H9 (cell line): ENCODE results near the gene SDK1. TPM values are rescaled to one million over a fixed set of nuclear protein-coding genes. Genes with fewer than 3 reads are reported as not detected.
A peak's percentile ranks its signal among the peaks of the same experiment; 100 is the strongest.

Experiments used
- DNase-seq: peaks from one replicate; pipeline ENCODE4 v3.0.0-alpha.2; 2017
- H2AFZ ChIP-seq: one replicate; pipeline ENCODE4 v1.6.1; 2013; ENCODE audit warnings: mild to moderate bottlenecking, low read length, control low read depth, moderate library complexity
- H2AK5ac ChIP-seq: 2 replicates; pipeline ENCODE4 v1.6.1; 2013; ENCODE audit warnings: low read length, control low read depth, mixed read lengths; ENCODE audit not compliant: insufficient read length
- H2BK120ac ChIP-seq: one replicate; pipeline ENCODE4 v1.6.1; 2013; ENCODE audit warnings: low read depth, mild to moderate bottlenecking, low read length, control low read depth, inconsistent platforms; ENCODE audit not compliant: poor library complexity, severe bottlenecking
- H2BK12ac ChIP-seq: 2 replicates; pipeline ENCODE4 v1.6.1; 2013; ENCODE audit warnings: low read length, control low read depth, mixed read lengths, low read depth; ENCODE audit not compliant: insufficient read length
- H2BK15ac ChIP-seq: 2 replicates; pipeline ENCODE4 v1.6.1; 2013; ENCODE audit warnings: low read depth, low read length, control low read depth
- H2BK20ac ChIP-seq: one replicate; pipeline ENCODE4 v1.6.1; 2013; ENCODE audit warnings: low read depth, mild to moderate bottlenecking, low read length, control low read depth, inconsistent platforms; ENCODE audit not compliant: poor library complexity, severe bottlenecking
- H2BK5ac ChIP-seq: 2 replicates; pipeline ENCODE4 v1.6.1; 2013; ENCODE audit warnings: low read length, control low read depth, mixed read lengths; ENCODE audit not compliant: insufficient read length
- H3K14ac ChIP-seq: 2 replicates; pipeline ENCODE4 v1.6.1; 2013; ENCODE audit warnings: low read length, control low read depth; ENCODE audit not compliant: insufficient read depth
- H3K18ac ChIP-seq: 2 replicates; pipeline ENCODE4 v1.6.1; 2013; ENCODE audit warnings: low read depth, mild to moderate bottlenecking, mixed read lengths, low read length, control low read depth; ENCODE audit not compliant: insufficient read length
- H3K23ac ChIP-seq: 2 replicates; pipeline ENCODE4 v1.6.1; 2013; ENCODE audit warnings: low read length, control low read depth, mixed read lengths, low read depth; ENCODE audit not compliant: insufficient read length
- H3K23me2 ChIP-seq: 2 replicates; pipeline ENCODE4 v1.6.1; 2013; ENCODE audit warnings: low read depth, mild to moderate bottlenecking, mixed read lengths, low read length, control low read depth; ENCODE audit not compliant: insufficient read length, poor library complexity, severe bottlenecking
- H3K27ac ChIP-seq: 2 replicates; pipeline ENCODE4 v1.5.1; 2013; ENCODE audit warnings: low read length, control low read depth, mixed read lengths, low read depth; ENCODE audit not compliant: insufficient read length
- H3K27me3 ChIP-seq: 2 replicates; pipeline ENCODE4 v1.6.1; 2013; ENCODE audit warnings: low read length, control low read depth, inconsistent platforms; ENCODE audit not compliant: insufficient read depth
- H3K4ac ChIP-seq: 2 replicates; pipeline ENCODE4 v1.6.1; 2013; ENCODE audit warnings: low read depth, mild to moderate bottlenecking, control low read depth, inconsistent platforms, low read length, moderate library complexity
- H3K4me1 ChIP-seq: 2 replicates; pipeline ENCODE4 v1.6.1; 2013; ENCODE audit warnings: low read length, control low read depth, inconsistent platforms; ENCODE audit not compliant: insufficient read depth
- H3K4me2 ChIP-seq: 2 replicates; pipeline ENCODE4 v1.6.1; 2013; ENCODE audit warnings: low read length, control low read depth, mixed read lengths; ENCODE audit not compliant: insufficient read length, insufficient read depth
- H3K56ac ChIP-seq: 2 replicates; pipeline ENCODE4 v1.6.1; 2013; ENCODE audit warnings: low read depth, mild to moderate bottlenecking, mixed read lengths, low read length, control low read depth; ENCODE audit not compliant: insufficient read length
- H3K79me1 ChIP-seq: 2 replicates; pipeline ENCODE4 v1.6.1; 2013; ENCODE audit warnings: low read depth, mild to moderate bottlenecking, moderate library complexity, low read length, control low read depth, inconsistent platforms; ENCODE audit not compliant: insufficient read depth, poor library complexity, severe bottlenecking
- H3K79me2 ChIP-seq: 2 replicates; pipeline ENCODE4 v1.6.1; 2013; ENCODE audit warnings: low read length, control low read depth, inconsistent platforms; ENCODE audit not compliant: insufficient read depth
- H3K9ac ChIP-seq: 2 replicates; pipeline ENCODE4 v1.6.1; 2013; ENCODE audit warnings: low read length, control low read depth, mixed read lengths; ENCODE audit not compliant: insufficient read length; ENCODE audit errors: extremely low read depth
- H3K9me3 ChIP-seq: one replicate; pipeline ENCODE4 v1.6.1; 2013; ENCODE audit warnings: low read depth, low read length, inconsistent platforms; ENCODE audit not compliant: control insufficient read depth
- H3T11ph ChIP-seq: one replicate; pipeline ENCODE4 v1.6.1; 2013; ENCODE audit warnings: mild to moderate bottlenecking, low read length, control low read depth, inconsistent platforms
- H4K20me1 ChIP-seq: one replicate; pipeline ENCODE4 v1.6.1; 2013; ENCODE audit not compliant: control insufficient read depth, insufficient read length, insufficient read depth
- H4K5ac ChIP-seq: 2 replicates; pipeline ENCODE4 v1.6.1; 2013; ENCODE audit warnings: low read depth, mild to moderate bottlenecking, mixed read lengths, low read length, control low read depth; ENCODE audit not compliant: insufficient read length
- H4K8ac ChIP-seq: replicated peaks from 2 replicates; pipeline ENCODE4 v1.6.1; 2013; ENCODE audit warnings: low read length, control low read depth, mixed read lengths, low read depth; ENCODE audit not compliant: insufficient read length
- H4K91ac ChIP-seq: 2 replicates; pipeline ENCODE4 v1.6.1; 2013; ENCODE audit warnings: low read depth, mild to moderate bottlenecking, moderate library complexity, mixed read lengths, low read length, control low read depth; ENCODE audit not compliant: insufficient read length
- H3K27ac Mint-ChIP-seq, 3 experiments: 2 replicates in 2 of 3; 3 replicates in 1 of 3; pipeline ENCODE4 v1.8.0; 2020 to 2021; ENCODE audit warnings: mixed read lengths in 3 of 3, mild to moderate bottlenecking in 1 of 3, moderate library complexity in 1 of 3
- H3K27me3 Mint-ChIP-seq: 2 replicates; pipeline ENCODE4 v1.8.0; 2021; ENCODE audit warnings: low read depth, mild to moderate bottlenecking, moderate library complexity, mixed read lengths
- H3K36me3 Mint-ChIP-seq, 3 experiments: 2 replicates in 2 of 3; 3 replicates in 1 of 3; pipeline ENCODE4 v1.8.0; 2020 to 2021; ENCODE audit warnings: low read depth in 3 of 3, mixed read lengths in 3 of 3; ENCODE audit not compliant: insufficient read depth in 1 of 3
- H3K4me1 Mint-ChIP-seq, 2 experiments: 2 replicates each; pipeline ENCODE4 v1.8.0; 2020; ENCODE audit warnings: mixed read lengths in 2 of 2
- H3K4me3 Mint-ChIP-seq, 2 experiments: 2 replicates in 1 of 2; 3 replicates in 1 of 2; pipeline ENCODE4 v1.8.0; 2020 to 2021; ENCODE audit warnings: mild to moderate bottlenecking in 2 of 2, mixed read lengths in 2 of 2, moderate library complexity in 1 of 2
- H3K9me3 Mint-ChIP-seq, 2 experiments: 2 replicates in 1 of 2; 3 replicates in 1 of 2; pipeline ENCODE4 v1.8.0; 2020; ENCODE audit warnings: mild to moderate bottlenecking in 2 of 2, mixed read lengths in 2 of 2, moderate library complexity in 1 of 2
- WGBS: extraction: QIAGEN DNeasy Blood & Tissue Kit; methylation state at CpG from one replicate; pipeline ENCODE4 v1.1.7; 2013; ENCODE audit warnings: missing lambda C conversion rate, low lambda C conversion rate, mixed read lengths; ENCODE audit not compliant: insufficient read length; ENCODE audit errors: extremely low coverage; 5-methylcytosine and 5-hydroxymethylcytosine counted together
- total RNA-seq: library from RNA; stranded (reverse); gene quantifications from 2 replicates; pipeline ENCODE4 v1.2.1, GENCODE V29; 2021
- TF ChIP-seq, protein P1 (sequence below): fragments of 200-600 bp; sonication (generic); conservative IDR thresholded peaks from 3 replicates; pipeline ENCODE4 v1.8.0; 2021; ENCODE audit warnings: antibody characterized with exemption, mild to moderate bottlenecking

SDK1 gene
- total RNA-seq, 1 experiment from 2014 or later, result 8.7 TPM

DNA sequence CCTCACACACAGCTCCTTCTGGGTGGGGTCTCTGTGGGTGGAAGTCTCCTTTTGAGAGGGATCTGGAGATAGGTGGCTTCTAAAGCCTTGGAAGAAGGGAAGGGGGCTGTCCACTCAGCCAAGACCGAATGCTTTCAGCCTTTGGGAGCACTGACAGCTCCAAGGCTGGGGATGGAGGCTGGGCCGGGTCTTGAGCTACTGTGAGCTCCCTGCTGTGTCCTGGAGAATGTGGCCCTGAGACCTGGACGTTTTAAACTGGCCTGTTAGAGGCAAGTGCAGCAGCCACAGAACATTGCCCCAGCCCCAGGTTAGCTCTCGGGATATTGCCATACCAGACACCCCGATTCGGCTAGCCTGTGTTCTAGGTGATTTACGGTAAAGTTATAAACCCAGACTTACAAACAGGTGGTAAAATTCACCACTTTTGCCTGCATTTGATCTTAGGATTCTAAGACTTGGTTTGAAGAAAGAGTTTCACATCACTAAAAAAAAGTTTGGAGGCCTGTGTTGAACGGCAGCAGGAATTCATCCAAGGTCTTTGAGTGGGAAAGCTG, 832.5 kb downstream of the SDK1 start:
- Histone ChIP-seq H3K4me2 (no peak overlapping the region), H3T11ph (no peak overlapping the region), H2BK20ac (no peak overlapping the region), H3K4ac (no peak overlapping the region), H3K56ac (no peak overlapping the region), H3K23me2 (no peaks in the 10 kb centered on the region), H3K27me3 (no peaks in the 10 kb centered on the region), H3K14ac (no peak overlapping the region), H3K23ac (no peak overlapping the region), H4K91ac (no peak overlapping the region), H2BK15ac (no peak overlapping the region), H2BK120ac (no peak overlapping the region), H4K5ac (no peak overlapping the region), H4K8ac (no peak overlapping the region), H3K9ac (no peak overlapping the region), H2BK5ac (no peak overlapping the region), H2BK12ac (no peak overlapping the region), H3K79me1 (no peaks in the 10 kb centered on the region), H2AK5ac (no peak overlapping the region), H3K9me3 (no peaks in the 10 kb centered on the region), H3K27ac (no peak overlapping the region), H3K18ac (no peak overlapping the region), H2AFZ (no peak overlapping the region), H3K4me1 (peaks cover 9% of the 10 kb centered on the region; the same call in 1 of the 2 replicates), H3K79me2 (no peaks in the 10 kb centered on the region), H4K20me1 (no peaks in the 10 kb centered on the region)
- no peak for DNase-seq
- TF ChIP-seq, protein P1, sequence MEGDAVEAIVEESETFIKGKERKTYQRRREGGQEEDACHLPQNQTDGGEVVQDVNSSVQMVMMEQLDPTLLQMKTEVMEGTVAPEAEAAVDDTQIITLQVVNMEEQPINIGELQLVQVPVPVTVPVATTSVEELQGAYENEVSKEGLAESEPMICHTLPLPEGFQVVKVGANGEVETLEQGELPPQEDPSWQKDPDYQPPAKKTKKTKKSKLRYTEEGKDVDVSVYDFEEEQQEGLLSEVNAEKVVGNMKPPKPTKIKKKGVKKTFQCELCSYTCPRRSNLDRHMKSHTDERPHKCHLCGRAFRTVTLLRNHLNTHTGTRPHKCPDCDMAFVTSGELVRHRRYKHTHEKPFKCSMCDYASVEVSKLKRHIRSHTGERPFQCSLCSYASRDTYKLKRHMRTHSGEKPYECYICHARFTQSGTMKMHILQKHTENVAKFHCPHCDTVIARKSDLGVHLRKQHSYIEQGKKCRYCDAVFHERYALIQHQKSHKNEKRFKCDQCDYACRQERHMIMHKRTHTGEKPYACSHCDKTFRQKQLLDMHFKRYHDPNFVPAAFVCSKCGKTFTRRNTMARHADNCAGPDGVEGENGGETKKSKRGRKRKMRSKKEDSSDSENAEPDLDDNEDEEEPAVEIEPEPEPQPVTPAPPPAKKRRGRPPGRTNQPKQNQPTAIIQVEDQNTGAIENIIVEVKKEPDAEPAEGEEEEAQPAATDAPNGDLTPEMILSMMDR, result no peak
- WGBS, result no CpG with 5 or more reads among the region's 8 CpGs
- no peak overlapping the region for H3K4me3 Mint-ChIP-seq
- H3K36me3 Mint-ChIP-seq, result peaks cover 0 to 4% (median 0%) of the 10 kb centered on the region in 3 experiments; a peak in 1 of 7 replicates
- H3K27me3 Mint-ChIP-seq, result no peaks in the 10 kb centered on the region; the same call in 1 of the 2 replicates
- H3K9me3 Mint-ChIP-seq, result no peaks in the 10 kb centered on the region
- H3K4me1 Mint-ChIP-seq, result peaks cover 47 to 60% of the 10 kb centered on the region in 2 experiments
- peak overlapping the region in 1 of 3 experiments; percentile 89; a peak in 1 of 7 replicates for H3K27ac Mint-ChIP-seq
